HG03565 (cell line): ENCODE measurements around the gene SPRYD3.
A peak's percentile ranks its signal among the peaks of the same experiment; 100 is the strongest.
"Not testable (repeated sequence)": the region's sequence is repeated elsewhere in the genome, so short reads cannot be mapped to it uniquely, and the experiment has no call there.

Experiments used
- ATAC-seq: cut with Tn5 transposase; IDR thresholded peaks from one replicate; pipeline ENCODE4 v1.9.1; 2021; ENCODE audit warnings: mild to moderate bottlenecking, moderate library complexity; ENCODE audit not compliant: unreplicated experiment

Gene SPRYD3

DNA sequence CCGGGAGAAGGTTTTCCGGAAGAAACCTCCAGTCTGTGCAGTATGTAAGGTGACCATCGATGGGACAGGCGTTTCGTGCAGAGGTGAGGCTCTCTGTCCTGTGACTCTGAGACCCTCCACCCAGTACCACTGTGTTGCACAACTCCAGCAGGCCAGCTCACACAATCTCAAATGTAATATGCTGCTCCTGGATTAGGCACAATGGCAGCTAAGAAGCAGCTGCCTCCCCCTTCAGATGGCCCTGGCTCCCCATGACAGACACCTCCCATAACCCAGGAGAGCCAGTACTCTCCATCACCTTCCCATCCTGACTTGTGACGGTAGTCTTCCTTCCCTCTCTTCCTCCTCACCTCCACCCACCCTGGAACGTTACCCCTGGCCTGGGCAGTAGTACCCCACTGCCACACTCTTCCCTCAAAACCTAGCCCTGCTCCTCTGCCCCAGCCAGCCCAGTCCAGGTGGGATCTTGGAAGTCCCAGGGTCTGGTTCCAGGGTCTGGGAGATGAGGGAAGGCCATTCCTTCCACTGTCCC is 27.2 kb downstream of the SPRYD3 start:
- no peak for ATAC-seq

DNA sequence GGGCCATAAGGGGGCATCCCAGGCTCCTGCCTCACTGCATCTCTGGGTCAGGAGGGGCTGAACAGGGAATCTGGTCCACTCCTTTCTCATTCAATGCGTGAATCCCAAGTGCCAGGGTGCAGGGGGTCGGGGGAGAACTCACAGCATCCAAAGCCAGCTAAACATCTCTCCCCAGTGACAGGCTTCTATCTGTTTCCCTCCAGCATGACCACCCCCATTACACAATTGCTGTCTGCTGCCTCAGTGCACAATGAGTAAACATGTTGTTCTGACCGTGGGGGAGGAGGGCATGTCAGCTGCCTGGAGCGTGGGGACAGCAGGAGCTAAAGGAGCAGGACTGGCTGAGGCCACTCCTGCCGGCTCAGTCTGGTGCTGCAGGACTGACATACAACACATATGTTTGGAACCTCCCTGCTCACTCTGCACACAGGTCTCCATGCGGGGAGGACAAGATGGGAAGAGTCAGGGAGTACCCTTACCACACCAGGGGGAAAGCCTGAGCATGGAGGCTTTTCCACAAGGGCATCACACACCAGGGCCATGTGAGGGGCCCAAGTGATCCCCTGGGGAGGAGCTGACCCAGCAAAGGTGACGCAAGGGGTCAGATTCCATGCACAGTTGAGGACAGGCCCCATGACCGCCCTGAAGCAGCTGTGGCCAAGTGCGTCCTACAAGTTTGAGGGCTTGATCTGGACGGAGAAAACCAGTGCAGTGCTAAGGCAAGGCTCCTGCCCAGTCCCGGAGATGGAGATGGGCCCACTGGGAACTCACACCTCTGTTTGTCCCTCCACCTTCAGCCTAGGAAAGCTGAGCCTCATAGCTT is 27.9 kb downstream of the SPRYD3 start:
- no peak for ATAC-seq

DNA sequence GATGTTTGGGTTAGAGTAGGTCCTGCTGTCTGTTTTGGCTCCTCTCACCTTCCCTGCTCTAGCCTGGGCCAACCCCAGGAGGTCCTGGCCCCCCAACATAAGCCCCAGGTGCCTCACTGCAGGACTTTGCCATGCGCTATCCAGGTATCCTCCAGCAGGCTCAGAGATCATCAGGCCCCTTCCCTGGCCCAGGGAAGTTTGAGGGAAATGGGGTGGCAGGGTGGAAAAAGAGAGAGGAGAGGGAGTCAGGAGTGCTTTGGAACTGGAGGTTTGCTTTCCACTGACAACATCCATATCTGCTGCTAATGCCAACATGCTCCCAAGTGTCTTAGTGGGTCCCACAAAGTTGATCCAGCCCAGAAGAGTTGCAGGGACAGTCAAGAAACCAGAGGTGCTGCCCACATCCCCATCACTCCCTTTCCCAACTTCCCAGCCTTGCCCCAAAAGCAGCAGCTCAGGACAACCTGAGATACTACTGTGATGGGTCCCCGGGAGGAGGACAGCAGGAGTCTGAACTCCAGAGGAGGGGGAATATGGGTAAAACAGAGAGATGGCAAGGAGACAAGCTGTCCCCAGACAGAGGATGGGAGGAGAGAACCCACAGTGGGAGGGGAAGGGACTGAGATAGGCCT is 28.6 kb downstream of the SPRYD3 start:
- no peak for ATAC-seq

DNA sequence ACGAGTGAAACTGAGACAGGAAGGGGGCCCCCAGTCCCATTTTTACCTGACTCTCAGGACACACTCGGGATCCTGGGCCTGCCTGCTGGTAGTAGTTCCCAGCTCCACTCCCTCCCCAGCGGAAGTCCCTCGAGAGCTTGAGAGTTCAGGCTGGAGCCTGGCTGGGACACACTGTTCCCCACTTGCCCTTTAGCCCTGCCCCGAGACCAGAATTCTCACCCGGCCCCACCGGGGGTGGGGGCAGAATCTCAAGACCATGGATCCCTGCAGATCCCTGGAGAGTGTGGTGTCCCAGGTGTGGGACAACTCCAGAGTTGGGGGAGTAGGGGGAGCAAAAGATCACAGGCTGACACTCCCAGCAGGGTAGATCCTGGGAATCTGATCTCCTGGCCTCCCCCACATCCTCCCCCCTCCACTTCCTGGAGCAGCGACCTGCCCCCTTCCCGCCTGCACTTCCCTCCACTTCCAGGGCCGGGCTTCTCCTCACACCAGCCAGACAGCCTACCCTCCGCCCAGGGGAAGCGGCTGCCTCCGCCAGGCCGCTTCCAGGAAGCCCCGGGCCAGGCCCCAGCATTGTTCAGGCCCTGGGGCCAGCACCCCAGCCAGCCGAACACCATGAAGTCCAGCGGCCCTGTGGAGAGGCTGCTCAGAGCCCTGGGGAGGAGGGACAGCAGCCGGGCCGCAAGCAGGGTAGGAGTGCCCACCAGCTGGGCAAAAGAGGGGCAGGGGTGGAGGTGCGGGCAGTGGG is 29.4 kb downstream of the SPRYD3 start, which contains the start of gene TNS2:
Gene TNS2, plus strand, starts transcription at position 495 of the 748 bp plus-strand sequence. Its CDS starts 121 bp downstream, at position 616.
- no peak for ATAC-seq

DNA sequence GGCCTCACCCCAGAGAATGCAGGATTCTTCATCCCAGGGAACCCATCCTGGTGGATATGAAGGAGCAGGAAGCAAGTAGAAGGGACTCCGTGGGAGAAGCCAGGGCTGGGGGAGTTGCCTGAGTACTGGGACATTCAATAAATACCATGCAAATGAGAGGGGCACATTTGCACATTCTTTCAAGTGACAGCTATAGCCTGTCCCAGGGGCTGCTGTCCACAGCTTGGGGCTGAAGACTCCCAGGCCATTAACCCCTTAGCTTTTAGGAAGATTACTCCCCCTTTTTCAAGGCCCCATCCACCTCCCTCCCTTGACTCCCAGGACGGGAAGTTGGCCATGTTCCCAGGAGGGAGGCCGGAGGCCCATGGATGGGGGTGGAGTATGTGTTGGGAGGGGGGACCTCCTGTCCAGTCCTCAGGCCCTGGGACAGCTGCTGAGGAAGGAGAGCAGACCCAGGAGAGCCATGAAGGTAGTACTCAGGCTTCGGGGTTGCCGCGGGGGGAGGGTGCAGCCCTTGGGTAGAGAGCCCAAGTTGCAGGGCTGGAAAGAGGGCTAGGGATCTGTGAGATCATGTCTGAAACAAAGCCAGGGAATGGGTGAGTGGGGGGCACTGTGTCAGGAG is 30.3 kb downstream of the SPRYD3 start:
- ATAC-seq = no peak

DNA sequence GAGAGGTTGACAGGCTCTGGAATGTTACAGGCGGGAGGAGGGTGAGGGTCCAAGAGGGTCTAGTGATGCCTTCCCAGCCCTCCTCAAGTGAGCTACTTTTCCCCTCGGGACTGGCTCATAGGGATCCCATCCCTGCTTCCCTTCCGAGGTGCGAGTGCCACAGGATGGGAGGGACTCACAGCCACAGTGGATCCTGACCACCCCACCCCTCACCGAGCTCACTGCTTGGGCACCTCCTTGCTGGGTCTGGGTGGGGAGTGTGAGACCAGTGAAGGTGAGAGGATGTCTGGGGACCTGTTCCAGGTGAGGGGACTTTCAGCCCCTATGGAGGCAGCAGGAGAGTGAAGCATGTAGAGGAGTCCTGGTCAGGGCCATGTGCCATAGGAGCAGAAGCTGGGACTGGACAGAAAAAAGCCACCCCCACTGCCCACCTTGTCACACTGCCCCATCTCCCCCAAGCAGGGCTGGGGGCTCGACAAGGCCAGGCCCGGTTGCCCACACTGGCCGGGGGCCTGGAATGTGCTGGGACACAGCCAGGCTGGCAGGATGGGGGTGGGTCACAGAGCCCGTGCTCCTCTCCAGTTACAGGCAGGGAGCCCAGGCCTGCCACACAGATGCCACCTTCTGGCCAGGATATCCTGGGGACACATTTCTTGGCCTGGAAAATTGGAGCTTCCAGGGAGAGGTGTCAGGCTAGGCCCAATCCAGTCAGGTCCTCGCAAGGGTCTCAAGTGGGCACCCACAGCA is 31.0 kb downstream of the SPRYD3 start:
- no peak for ATAC-seq

DNA sequence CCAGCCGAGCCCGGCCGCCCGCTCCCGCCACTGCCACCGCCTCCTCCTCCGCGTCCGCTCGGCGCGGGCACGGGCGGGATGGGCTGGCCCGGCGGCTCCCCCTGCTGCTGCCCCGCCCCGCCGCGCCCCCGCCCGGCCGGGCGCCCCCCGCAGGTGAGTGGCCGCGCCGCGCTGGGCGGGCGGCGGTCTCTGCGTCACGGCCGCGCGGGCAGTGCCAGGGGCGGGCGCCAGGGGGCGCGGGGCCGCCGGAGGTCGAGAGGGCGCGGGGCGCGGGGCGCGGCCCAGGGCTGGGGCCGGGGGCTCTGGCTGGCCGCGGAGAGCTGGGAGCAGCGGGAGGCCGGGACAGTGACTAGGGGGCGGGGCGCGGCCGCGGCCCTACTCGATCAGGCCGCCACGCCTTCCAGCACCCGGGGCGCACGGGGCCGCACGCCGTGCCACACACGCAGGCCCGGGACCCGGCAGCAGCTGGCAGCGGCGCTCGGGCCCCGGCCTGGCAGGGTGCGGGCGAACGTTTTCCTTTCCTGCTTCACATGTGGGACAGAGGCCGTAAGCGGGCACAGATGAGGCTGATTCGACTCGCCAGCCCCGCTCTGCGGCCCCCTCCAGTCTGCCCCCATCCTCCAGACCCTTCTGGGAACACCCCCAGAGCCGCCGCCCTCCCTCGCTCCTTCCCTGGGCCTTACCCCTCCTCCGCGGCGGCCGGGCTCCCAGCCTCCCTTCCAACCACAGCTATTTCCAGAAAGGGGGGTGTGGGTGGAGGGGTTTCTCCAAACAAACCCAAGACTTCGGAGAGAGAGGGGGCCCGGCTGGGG is 31.8 kb downstream of the SPRYD3 start:
- peak; percentile 48 for ATAC-seq

DNA sequence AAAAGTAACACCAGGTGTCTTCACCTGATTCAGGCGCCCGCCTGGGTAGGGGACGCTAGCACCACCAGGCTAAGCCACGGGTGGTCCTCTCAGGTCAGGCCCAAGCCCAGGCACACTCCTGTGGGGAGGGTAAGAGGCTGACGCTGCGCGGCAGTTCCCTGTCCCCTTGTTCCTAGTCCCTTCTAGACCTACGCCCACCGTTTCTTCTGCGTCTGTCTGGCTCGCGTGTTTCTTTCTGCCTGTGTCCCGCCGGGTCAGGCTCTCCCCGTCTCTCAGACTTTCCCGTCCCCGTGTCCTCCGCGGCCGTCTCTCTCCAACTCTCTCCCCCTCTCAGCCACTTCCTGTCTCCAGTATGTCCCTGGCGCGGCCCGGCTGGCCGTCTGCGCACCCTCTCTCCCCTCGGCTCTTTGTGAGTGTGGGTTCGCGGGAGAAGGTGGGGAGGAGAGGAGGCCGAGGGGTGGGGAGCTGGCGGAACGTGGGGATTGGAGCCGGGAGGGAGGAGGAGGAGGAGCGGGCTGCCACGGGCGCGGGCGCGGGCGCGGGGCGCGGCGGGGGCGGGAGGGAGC is 32.5 kb downstream of the SPRYD3 start:
- ATAC-seq = peak; percentile 4

DNA sequence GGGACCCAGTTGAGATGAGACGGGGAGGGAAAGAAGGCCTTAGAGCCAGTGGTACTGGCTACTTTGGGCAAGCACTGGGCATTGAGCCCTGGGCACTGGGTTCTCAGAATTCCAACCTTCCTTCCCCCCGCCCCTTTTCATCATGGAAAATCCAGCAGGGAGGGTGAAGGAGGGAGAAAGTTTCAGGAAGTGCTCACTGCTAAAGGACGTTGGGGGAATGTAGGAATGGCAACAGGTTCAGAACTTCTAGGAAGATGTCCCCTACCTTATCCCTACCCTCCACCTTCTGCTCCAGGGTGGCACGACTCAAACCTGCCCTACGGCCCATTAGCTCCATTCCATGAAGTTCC is 33.5 kb downstream of the SPRYD3 start:
- no peak for ATAC-seq

DNA sequence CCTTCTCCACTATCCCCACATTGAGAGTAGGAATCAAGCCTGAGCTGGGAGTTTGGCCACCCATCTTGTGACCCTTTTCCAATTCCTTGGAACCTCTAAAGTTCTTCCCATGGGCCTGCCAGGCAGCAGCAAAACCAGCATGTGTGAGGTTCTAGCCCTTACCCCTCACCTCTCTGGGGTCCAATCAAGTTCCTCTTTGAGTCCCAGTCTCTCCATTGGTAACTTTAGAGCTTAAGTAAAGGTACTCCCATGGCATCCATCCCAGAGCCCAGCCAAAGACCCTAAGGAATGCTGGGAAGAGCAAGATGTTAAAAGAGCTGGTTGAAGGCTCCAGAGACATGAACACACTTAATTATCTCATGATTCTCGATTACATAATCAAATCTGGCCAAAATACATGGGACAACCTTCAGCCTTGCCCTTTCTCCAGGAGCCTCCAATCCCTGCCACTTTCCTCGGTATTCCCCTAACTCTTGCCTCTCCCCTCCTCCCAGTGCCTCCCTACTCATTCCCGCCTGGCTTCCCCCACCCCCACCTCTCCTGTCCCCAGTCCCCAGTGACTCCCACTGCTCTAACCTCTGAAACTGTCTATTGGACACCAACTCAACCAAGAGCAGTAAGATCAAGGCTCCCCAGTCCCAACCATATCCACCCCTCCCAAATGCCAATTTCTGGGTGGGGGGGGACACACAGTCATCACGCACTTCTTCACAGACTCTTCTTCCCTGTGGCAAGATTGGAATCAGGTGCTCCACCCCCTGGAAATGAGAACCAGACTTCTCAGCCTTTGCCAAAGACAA is 34.1 kb downstream of the SPRYD3 start:
- no peak for ATAC-seq

DNA sequence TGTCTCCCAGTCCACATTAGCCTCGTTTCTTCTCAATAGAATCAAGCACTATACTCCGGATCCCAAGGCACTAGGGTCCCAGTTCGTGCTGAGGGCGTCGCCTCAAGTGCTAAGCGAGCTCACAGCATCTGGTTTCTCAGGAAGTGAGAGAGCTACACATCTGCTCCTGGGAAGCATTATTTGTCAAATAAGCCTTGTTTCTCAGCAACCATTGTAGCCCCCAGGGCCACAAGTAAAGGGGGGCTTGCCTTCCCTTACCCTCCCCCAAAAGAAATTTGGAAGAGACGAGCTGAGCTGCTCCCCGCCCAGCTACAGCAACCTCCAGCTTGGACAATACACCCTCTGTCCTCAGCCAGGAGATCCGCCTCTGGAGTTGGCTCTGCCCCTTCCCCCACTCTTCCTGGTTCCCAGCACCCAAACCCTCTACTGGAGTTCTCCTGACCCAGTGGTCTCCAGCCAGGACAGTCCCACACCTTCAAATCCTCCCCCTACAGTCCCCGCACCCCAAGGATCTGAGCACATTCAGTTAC is 35.1 kb downstream of the SPRYD3 start:
- no peak for ATAC-seq

DNA sequence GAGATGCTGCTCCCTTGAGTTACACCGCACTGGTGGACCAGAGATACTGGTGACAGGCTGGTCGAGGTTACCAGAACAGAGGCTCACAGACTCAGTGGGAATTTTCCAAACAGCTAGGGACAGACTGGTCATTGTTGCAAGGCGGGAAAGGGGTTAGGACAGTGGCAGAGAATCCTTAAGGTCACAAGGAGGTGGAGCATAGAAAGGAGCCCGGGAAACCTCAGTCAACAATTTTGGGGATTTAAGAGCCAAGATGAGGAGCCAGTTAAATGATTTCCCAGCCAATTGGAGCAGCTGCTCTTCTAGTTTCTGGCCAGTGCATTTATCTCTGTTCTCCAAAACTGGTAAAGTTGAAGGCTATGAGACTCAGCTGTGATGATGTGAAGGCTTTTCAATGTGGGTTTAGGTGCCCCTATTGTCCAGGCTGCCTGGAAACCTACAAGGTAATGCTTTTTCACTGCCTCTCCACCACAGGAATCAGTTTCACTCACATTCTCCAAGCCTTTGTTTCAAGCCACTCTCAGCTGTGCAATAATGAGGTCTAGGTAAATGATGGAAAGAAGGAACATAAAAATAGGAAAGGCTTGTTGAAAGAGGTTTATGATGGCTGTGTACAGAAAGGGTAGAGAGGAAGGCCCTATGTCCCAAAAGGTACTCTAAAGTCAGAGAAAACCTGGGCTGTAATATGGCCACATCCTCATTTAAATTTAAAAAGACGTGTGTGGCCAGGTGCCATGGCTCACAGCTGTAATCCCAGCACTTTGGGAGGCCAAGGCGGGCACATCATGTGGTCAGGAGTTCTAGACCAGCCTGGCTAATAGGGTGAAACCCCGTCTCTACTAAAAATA is 36.4 kb downstream of the SPRYD3 start:
- no peak for ATAC-seq

DNA sequence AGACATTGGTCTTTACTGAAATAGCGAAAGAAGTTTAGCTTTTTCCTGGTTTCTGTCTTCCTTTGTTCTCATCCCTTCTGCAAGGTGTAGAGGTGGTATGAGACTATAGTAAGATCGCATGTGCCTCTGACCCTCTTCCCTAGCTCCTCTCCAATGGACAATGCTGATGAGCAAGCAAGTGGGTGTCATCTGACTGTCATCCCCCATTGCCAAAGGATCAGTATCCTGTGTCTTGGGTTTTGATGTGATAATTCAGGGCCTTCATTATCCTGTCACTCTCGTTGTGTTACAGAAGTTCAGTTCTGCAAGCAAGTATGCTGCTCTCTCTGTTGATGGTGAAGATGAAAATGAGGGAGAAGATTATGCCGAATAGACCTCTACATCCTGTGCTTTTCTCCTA is 39.3 kb downstream of the SPRYD3 start:
- no peak for ATAC-seq

DNA sequence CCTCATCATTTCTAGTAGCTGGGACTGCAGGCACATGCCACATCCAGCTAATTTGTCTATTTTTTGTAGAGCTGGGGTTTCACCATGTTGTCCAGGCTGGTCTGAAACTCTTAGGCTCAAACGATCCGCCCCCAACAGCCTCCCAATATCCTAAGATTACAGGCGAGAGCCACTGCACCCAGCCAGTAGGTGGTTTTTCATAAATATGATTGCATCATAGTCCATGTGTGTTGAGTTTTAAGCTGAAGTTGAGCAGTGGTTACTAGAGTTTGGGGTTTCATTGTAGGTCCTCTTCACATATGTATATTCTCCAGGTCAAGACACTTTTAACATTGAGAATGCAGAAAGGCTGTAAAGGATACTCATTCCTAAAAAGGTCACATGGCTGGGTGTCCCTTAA is 42.4 kb downstream of the SPRYD3 start:
- no peak for ATAC-seq

DNA sequence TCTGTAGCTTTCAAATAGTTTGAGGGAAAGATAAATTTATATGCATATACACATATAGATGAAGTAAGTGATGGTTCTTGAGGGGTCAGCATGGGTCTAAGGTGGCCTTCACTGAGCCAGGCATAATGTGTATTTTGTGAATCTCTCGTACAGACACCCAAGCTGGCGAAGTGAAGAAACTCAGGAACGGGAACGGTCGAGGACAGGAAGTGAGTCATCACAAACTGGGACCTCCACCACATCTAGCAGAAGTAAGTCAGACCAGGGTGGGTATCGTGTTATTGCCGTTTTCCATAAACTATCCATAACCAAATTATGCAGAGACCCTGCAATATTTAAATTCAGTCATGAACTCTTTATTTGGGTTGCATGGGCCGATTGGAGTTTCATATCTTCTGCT is 44.7 kb downstream of the SPRYD3 start:
- no peak for ATAC-seq

DNA sequence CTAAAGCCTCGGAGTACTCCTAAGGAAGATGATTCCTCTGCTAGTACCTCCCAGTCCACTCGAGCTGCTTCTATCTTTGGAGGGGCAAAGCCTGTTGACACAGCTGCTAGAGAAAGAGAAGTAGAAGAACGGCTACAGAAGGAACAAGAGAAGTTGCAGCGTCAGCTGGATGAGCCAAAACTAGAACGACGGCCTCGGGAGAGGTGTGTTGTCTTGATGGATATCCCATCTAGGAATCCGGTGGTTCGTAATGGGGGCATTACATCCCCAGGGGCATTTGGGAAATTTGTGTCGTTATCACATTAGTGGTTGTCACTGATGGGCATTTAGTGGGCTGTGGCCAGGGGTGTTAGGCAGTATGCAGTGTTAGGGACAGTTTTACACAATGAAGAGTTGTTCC is 45.4 kb downstream of the SPRYD3 start:
- not testable (repeated sequence) for ATAC-seq

DNA sequence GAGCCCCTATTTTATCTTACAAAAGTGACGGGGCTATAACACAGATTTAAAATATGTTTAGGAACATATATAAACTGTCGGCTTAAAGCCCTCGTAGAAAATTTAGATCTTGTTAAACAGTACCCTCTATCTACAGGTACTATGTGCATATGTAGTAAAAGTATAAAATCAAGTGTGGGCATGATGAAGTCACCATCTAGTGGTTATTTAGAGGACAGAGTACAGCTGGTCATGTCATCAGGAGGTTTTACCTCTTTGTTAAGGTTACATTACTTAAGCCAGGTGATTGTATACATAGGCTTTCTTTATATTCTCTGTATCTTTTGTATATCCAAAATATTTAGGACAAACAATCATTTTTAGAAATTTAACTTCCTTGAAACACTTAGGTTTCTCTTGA is 47.6 kb downstream of the SPRYD3 start:
- no peak for ATAC-seq
